Measurements from ENCODE around the gene EXOC2.

EXOC2 gene

GRCh38 chr6:441126-441920 lies 251.6 kb downstream of the EXOC2 start:
- DNase-seq, result no peak

GRCh38 chr6:439641-440167 lies 253.2 kb downstream of the EXOC2 start:
- no peak for DNase-seq

- DNase-seq, result no peak
Observed at GRCh38 chr6:438634-439170, 254.2 kb downstream of the EXOC2 start.

DNA sequence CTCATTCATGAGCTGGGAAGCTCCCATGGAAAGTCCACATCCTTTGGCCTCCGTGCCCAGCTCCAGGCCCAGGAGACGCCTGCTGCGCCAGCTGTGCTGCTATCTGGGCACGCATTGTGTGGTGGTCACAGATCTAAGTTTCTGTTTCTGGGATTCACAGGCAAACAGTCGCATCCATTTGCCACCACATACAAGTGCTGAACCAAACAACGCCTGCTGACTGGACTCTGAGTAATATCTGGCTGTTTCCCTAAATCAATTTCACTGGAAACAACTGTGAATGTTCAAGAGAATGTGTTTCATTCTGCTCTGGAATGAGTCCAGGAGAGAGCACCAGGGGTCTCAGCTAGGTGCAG lies 255.9 kb downstream of the EXOC2 start:
- DNase-seq, result no peak

GRCh38 chr6:436308-437036 lies 256.5 kb downstream of the EXOC2 start:
- no peak for DNase-seq

- DNase-seq, result no peak
Observed at GRCh38 chr6:435441-436307, 257.3 kb downstream of the EXOC2 start.
